ENCODE measurements around the gene ZNF311. TPM values are rescaled to one million over a fixed set of nuclear protein-coding genes. Genes with fewer than 3 reads are reported as not detected.

Gene ZNF311
- total and polyA plus RNA-seq, 9 of the 15 experiments (the other 6 are each of a cell fraction or from before 2014, with no cell fraction given), result 5.1 to 10.0 (median 7.5) TPM

- TF ChIP-seq PRDM10 (IDR thresholded peaks at IDR 0.05; ENCODE audit: partially characterized antibody), result peak; percentile 15
- 0 out of 4 replicates have a peak, but pooled peaks of 1 of the 2 experiments have one; percentile 25 for TF ChIP-seq UBTF (IDR thresholded peaks at IDR 0.05; ENCODE audit: borderline replicate concordance in 1 of 2, low read depth in 2 of 2, low read length in 2 of 2)
Measured at GRCh38 chr6:28953585-28954258, 51.4 kb downstream of the ZNF311 start (continued).
